Panc1 (cell line): ENCODE measurements around the gene SELL. TPM values are rescaled to one million over a fixed set of nuclear protein-coding genes. Genes with fewer than 3 reads are reported as not detected.

Experiments
- ATAC-seq: fragments of 200-7000 bp; cut with Tn5 transposase; 2 replicates; pipeline ENCODE4 v1.9.1; 2020; ENCODE audit warnings: mild to moderate bottlenecking, moderate library complexity
- BruUV-seq: library from RNA; stranded (reverse); fragments of 400-500 nt; replicated peaks from 2 replicates; lab custom pipeline; 2021; lab: Mats Ljungman, UMichigan
- CTCF ChIA-PET: fragments of 300-600 bp; sonication (Branson Sonifier 250); formaldehyde crosslinking; loops from one replicate; lab custom pipeline; 2022; ENCODE audit warnings: antibody characterized with exemption; lab: Charles Lee
- POLR2A ChIA-PET: fragments of 300-600 bp; sonication (Branson Sonifier 250); formaldehyde crosslinking; loops from one replicate; lab custom pipeline; 2022; ENCODE audit warnings: antibody characterized with exemption; lab: Charles Lee
- DNase-seq: peaks from one replicate; pipeline ENCODE4 v3.0.0-alpha.2; 2010; ENCODE audit warnings: low read depth, low spot score
- H3K27ac ChIP-seq: 2 replicates; pipeline ENCODE4 v1.5.1; 2011; ENCODE audit warnings: mild to moderate bottlenecking, low read length, inconsistent platforms
- H3K27me3 ChIP-seq: fragments of 200-500 bp; sonication (Bioruptor generic); 2 replicates; pipeline ENCODE4 v1.6.0; 2014; ENCODE audit warnings: low read length, inconsistent platforms; ENCODE audit not compliant: control insufficient read depth, insufficient read depth
- H3K36me3 ChIP-seq: fragments of 200-500 bp; sonication (Bioruptor generic); 2 replicates; pipeline ENCODE4 v1.5.1; 2014; ENCODE audit warnings: inconsistent platforms, mild to moderate bottlenecking, low read length, moderate library complexity; ENCODE audit not compliant: control insufficient read depth, insufficient read depth
- H3K4me1 ChIP-seq: 2 replicates; pipeline ENCODE4 v1.5.1; 2011; ENCODE audit warnings: inconsistent platforms, mild to moderate bottlenecking, low read length, moderate library complexity; ENCODE audit not compliant: control insufficient read depth, insufficient read depth
- H3K4me3 ChIP-seq, 2 experiments: 2 replicates each; pipeline ENCODE4 v1.5.1; 2011 to 2012; ENCODE audit warnings: low read depth in 2 of 2, low read length in 2 of 2, mild to moderate bottlenecking in 2 of 2, inconsistent platforms in 1 of 2, moderate library complexity in 1 of 2
- H3K9me3 ChIP-seq: fragments of 200-500 bp; sonication (Bioruptor generic); 2 replicates; pipeline ENCODE4 v1.5.1; 2014; ENCODE audit warnings: low read depth, mild to moderate bottlenecking, inconsistent platforms, low read length, moderate library complexity; ENCODE audit not compliant: control insufficient read depth, insufficient read depth
- CTCF ChIP-seq: fragments of 450-650 bp; IDR thresholded peaks from 2 replicates; pipeline ENCODE4 v1.5.1; 2017; ENCODE audit warnings: mild to moderate bottlenecking
- POLR2AphosphoS5 ChIP-seq: IDR thresholded peaks from 2 replicates; pipeline ENCODE4 v1.6.1; 2012; ENCODE audit warnings: mild to moderate bottlenecking, low read depth, low read length, moderate library complexity
- REST ChIP-seq, 2 experiments: IDR thresholded peaks; 2 replicates each; pipeline ENCODE4 v1.6.1; 2011 to 2012; ENCODE audit warnings: low read depth in 2 of 2, control low read depth in 1 of 2, low read length in 1 of 2, mild to moderate bottlenecking in 1 of 2, moderate library complexity in 1 of 2; ENCODE audit not compliant: insufficient read depth in 1 of 2
- SIN3A ChIP-seq: IDR thresholded peaks from 2 replicates; pipeline ENCODE4 v1.6.1; 2012; ENCODE audit warnings: low read depth, mild to moderate bottlenecking, low read length, moderate library complexity, borderline replicate concordance; ENCODE audit not compliant: insufficient read depth
- TCF7L2 ChIP-seq: IDR thresholded peaks from 2 replicates; pipeline ENCODE4 v1.6.1; 2011; ENCODE audit warnings: mild to moderate bottlenecking, low read depth, low read length, inconsistent platforms
- in situ Hi-C: cut with HindIII; loops from 2 replicates; pipeline ENCODE4 v1.10.0; 2016; ENCODE audit warnings: low sequenced_read_pairs, low pct_unique_long_range_greater_than_20kb
- intact Hi-C: fragments of 100-400 bp; cut with micrococcal nuclease; formaldehyde crosslinking; loops from one replicate; pipeline ENCODE4 v1.10.0; 2022; ENCODE audit not compliant: unreplicated experiment
- total RNA-seq: library from RNA; stranded (reverse); gene quantifications from one replicate; pipeline ENCODE4 v1.2.1, GENCODE V29; 2021; ENCODE audit not compliant: unreplicated experiment

The SELL gene
- total RNA-seq, 1 experiment from 2014 or later = 0.31 TPM

- in situ Hi-C loops = no loop called here
- CTCF ChIA-PET = no interaction called here
- Histone ChIP-seq H3K27ac (no peak overlapping the region), H3K9me3 (no peaks in the 10 kb centered on the region), H3K4me1 (no peaks in the 10 kb centered on the region), H3K36me3 (no peaks in the 10 kb centered on the region), H3K27me3 (peaks cover 6% of the 10 kb centered on the region), H3K4me3 (no peak overlapping the region)
- DNase-seq (no peak), ATAC-seq (no peak)
- no TSS peak for BruUV-seq
- TF ChIP-seq TCF7L2 (no peak), POLR2AphosphoS5 (no peak), CTCF (no peak), REST (IDR thresholded peaks at IDR 0.05; ENCODE audit: insufficient read depth in 1 of 2, low read depth in 2 of 2, low read length in 1 of 2) (no peak), SIN3A (no peak)
- POLR2A ChIA-PET = interaction anchor here (0.5 kb wide), 1 partner anchor 45 kb away, joined by 3 read pairs; no protein-coding TSS in a partner anchor
- intact Hi-C loops = no loop called here
These were observed 14.5 kb upstream of the SELL start for GRCh38 chr1:169725930-169726329.

- intact Hi-C loops (no loop called here), in situ Hi-C loops (no loop called here)
- Histone ChIP-seq H3K27me3 (peaks cover 3% of the 10 kb centered on the region), H3K27ac (no peak overlapping the region), H3K4me1 (no peaks in the 10 kb centered on the region), H3K4me3 (no peak overlapping the region), H3K9me3 (no peaks in the 10 kb centered on the region), H3K36me3 (no peaks in the 10 kb centered on the region)
- BruUV-seq = no TSS peak
- TF ChIP-seq TCF7L2 (no peak), SIN3A (no peak), REST (IDR thresholded peaks at IDR 0.05; ENCODE audit: insufficient read depth in 1 of 2, low read depth in 2 of 2, low read length in 1 of 2) (no peak), POLR2AphosphoS5 (no peak), CTCF (no peak)
- CTCF ChIA-PET = no interaction called here
- POLR2A ChIA-PET = no interaction called here
- DNase-seq (no peak), ATAC-seq (no peak)
These were observed 12.7 kb upstream of the SELL start for GRCh38 chr1:169724168-169724567.
